ENCODE data around the gene M1AP.
A peak's percentile ranks its signal among the peaks of the same experiment; 100 is the strongest.
"Not testable (repeated sequence)": the region's sequence is repeated elsewhere in the genome, so short reads cannot be mapped to it uniquely, and the experiment has no call there.

M1AP gene

GRCh38 chr2:74561022-74561421, 87.1 kb downstream of the M1AP start:
- DNase-seq = not testable (repeated sequence)

- no peak for DNase-seq
Measured at GRCh38 chr2:74560591-74560990, 87.5 kb downstream of the M1AP start.

GRCh38 chr2:74559912-74560311, 88.2 kb downstream of the M1AP start:
- DNase-seq = no peak

- DNase-seq = no peak
Measured at GRCh38 chr2:74558284-74559230, 89.6 kb downstream of the M1AP start.

- DNase-seq = no peak
Measured at GRCh38 chr2:74556831-74557370, 91.2 kb downstream of the M1AP start.

- DNase-seq = no peak
Measured at GRCh38 chr2:74556159-74556558, 92.0 kb downstream of the M1AP start.

- DNase-seq = no peak
Measured at GRCh38 chr2:74555610-74556103, 92.5 kb downstream of the M1AP start.

GRCh38 chr2:74554820-74555531, 93.2 kb downstream of the M1AP start:
- DNase-seq = peak; percentile 47

GRCh38 chr2:74553892-74554819, 94.0 kb downstream of the M1AP start, which contains the start of the genes DOK1 and LOXL3:
Gene DOK1, plus strand, starts transcription at chr2:74554720. Its CDS starts 35 bp downstream, at chr2:74554755.
Gene LOXL3, minus strand, starts transcription at chr2:74553942. Its CDS starts 1,308 bp downstream, at chr2:74552634.
- peak; percentile 85 for DNase-seq

- no peak for DNase-seq
Measured at GRCh38 chr2:74552914-74553811, 95.0 kb downstream of the M1AP start.

GRCh38 chr2:74551942-74552913, 95.9 kb downstream of the M1AP start:
- DNase-seq = no peak

- DNase-seq = no peak
Measured at GRCh38 chr2:74551530-74551929, 96.6 kb downstream of the M1AP start.

GRCh38 chr2:74550231-74550630, 97.9 kb downstream of the M1AP start:
- no peak for DNase-seq

GRCh38 chr2:74548900-74549826, 99.0 kb downstream of the M1AP start:
- peak; percentile 53 for DNase-seq

- DNase-seq = peak; percentile 53
Measured at GRCh38 chr2:74548285-74548899, 99.7 kb downstream of the M1AP start.

GRCh38 chr2:74546004-74546403, 102.1 kb downstream of the M1AP start:
- no peak for DNase-seq

- no peak for DNase-seq
Measured at GRCh38 chr2:74544634-74545033, 103.5 kb downstream of the M1AP start.

GRCh38 chr2:74542978-74543377, 105.2 kb downstream of the M1AP start:
- DNase-seq = no peak

Data from NCI-H2227 treated with DMSO at 0.1 percent for 48 hours (cell line).